HepG2 (cell line): Measurements from ENCODE around the gene MYO5A. TPM values are rescaled to one million over a fixed set of nuclear protein-coding genes. Genes with fewer than 3 reads are reported as not detected.

Experiments
- BCLAF1 ChIP-seq: fragments of 450-650 bp; IDR thresholded peaks from 2 replicates; pipeline ENCODE4 v1.6.1; 2017; ENCODE audit warnings: mild to moderate bottlenecking
- EP300 ChIP-seq, 3 experiments: sonication (generic) in 1 of 3; formaldehyde crosslinking in 1 of 3; IDR thresholded peaks; 2 replicates each; pipeline versions ENCODE4 v1.5.1 to v1.6.1; 2011 to 2020; ENCODE audit warnings: low read depth in 2 of 3, low read length in 2 of 3, borderline replicate concordance in 1 of 3, improper control_type of control experiment in 1 of 3, mild to moderate bottlenecking in 1 of 3, missing genetic modification reagents in 1 of 3, moderate library complexity in 1 of 3
- GFI1 ChIP-seq: sonication (generic); formaldehyde crosslinking; IDR thresholded peaks from 2 replicates; pipeline ENCODE4 v1.5.0; 2020; ENCODE audit warnings: missing genetic modification reagents, mild to moderate bottlenecking, borderline replicate concordance
- HOXD1 ChIP-seq: sonication (generic); formaldehyde crosslinking; IDR thresholded peaks from 2 replicates; pipeline ENCODE4 v1.5.0; 2020; ENCODE audit warnings: missing genetic modification reagents
- IRF2 ChIP-seq: IDR thresholded peaks from 2 replicates; pipeline ENCODE4 v1.6.1; 2018; ENCODE audit warnings: missing genetic modification reagents, missing compliant biosample characterization
- LCORL ChIP-seq, 2 experiments: fragments of 450-650 bp in 1 of 2; sonication (generic) in 1 of 2; formaldehyde crosslinking in 1 of 2; IDR thresholded peaks; 2 replicates each; pipeline versions ENCODE4 v1.5.0 to v1.6.1; 2017 to 2020; ENCODE audit warnings: antibody characterized with exemption in 1 of 2, missing genetic modification reagents in 1 of 2
- MED13 ChIP-seq: sonication (generic); formaldehyde crosslinking; IDR thresholded peaks from 2 replicates; pipeline ENCODE4 v1.5.0; 2020; ENCODE audit warnings: missing genetic modification reagents
- NFIC ChIP-seq: IDR thresholded peaks from 2 replicates; pipeline ENCODE4 v1.6.1; 2012; ENCODE audit warnings: mild to moderate bottlenecking, low read length, inconsistent platforms
- NKX3-1 ChIP-seq: sonication (generic); formaldehyde crosslinking; IDR thresholded peaks from 2 replicates; pipeline ENCODE4 v1.5.0; 2020; ENCODE audit warnings: missing genetic modification reagents
- RARA ChIP-seq: IDR thresholded peaks from 2 replicates; pipeline ENCODE4 v1.6.1; 2016; ENCODE audit warnings: missing genetic modification reagents, missing compliant biosample characterization
- SALL2 ChIP-seq: sonication (generic); formaldehyde crosslinking; IDR thresholded peaks from 2 replicates; pipeline ENCODE4 v1.8.1; 2023; ENCODE audit warnings: mild to moderate bottlenecking, missing genetic modification reagents, inconsistent platforms
- TRIM24 ChIP-seq: sonication (generic); formaldehyde crosslinking; IDR thresholded peaks from 2 replicates; pipeline ENCODE4 v1.8.0; 2022; ENCODE audit warnings: mild to moderate bottlenecking, missing genetic modification reagents
- ZFP36L2 ChIP-seq: sonication (generic); formaldehyde crosslinking; IDR thresholded peaks from 2 replicates; pipeline ENCODE4 v1.4.0; 2020; ENCODE audit warnings: missing genetic modification reagents
- ZKSCAN1 ChIP-seq: fragments of 150-350 bp; IDR thresholded peaks from 2 replicates; pipeline ENCODE4 v1.6.1; 2014; ENCODE audit warnings: low read length
- ZNF362 ChIP-seq: sonication (generic); formaldehyde crosslinking; IDR thresholded peaks from 2 replicates; pipeline ENCODE4 v1.4.0; 2020; ENCODE audit warnings: missing genetic modification reagents, mild to moderate bottlenecking, borderline replicate concordance
- ZNF563 ChIP-seq: sonication (generic); formaldehyde crosslinking; IDR thresholded peaks from 2 replicates; pipeline ENCODE4 v1.8.0; 2022; ENCODE audit warnings: mild to moderate bottlenecking, moderate library complexity, missing genetic modification reagents
- ZNF746 ChIP-seq: sonication (generic); formaldehyde crosslinking; IDR thresholded peaks from 2 replicates; pipeline ENCODE4 v1.8.0; 2022; ENCODE audit warnings: mild to moderate bottlenecking, missing genetic modification reagents
- ZNF891 ChIP-seq: sonication (generic); formaldehyde crosslinking; IDR thresholded peaks from 2 replicates; pipeline ENCODE4 v1.5.0; 2020; ENCODE audit warnings: mild to moderate bottlenecking, missing genetic modification reagents
- ZSCAN25 ChIP-seq: sonication (generic); formaldehyde crosslinking; IDR thresholded peaks from 2 replicates; pipeline ENCODE4 v1.8.0; 2022; ENCODE audit warnings: mild to moderate bottlenecking, missing genetic modification reagents
- ZSCAN29 ChIP-seq: sonication (generic); formaldehyde crosslinking; conservative IDR thresholded peaks from 2 replicates; pipeline ENCODE4 v1.4.0; 2020; ENCODE audit warnings: mild to moderate bottlenecking, missing genetic modification reagents
- polyA plus RNA-seq, 8 experiments: library from polyadenylated mRNA; depleted of rRNA in 3 of 8; stranded (reverse) in 7 of 8; unstranded in 1 of 8; fragments of >200 nt; fragmentation: Illumina TruSeq in 4 of 8; extraction: Trizol in 4 of 8; gene quantifications; 2 replicates each; pipeline versions ENCODE4 v1.2.1 to v1.2.3, GENCODE V29; 2011 to 2016; ENCODE audit warnings: low read depth in 4 of 8, missing spikeins in 1 of 8, mixed read lengths in 1 of 8; ENCODE audit not compliant: insufficient read depth in 1 of 8
- total RNA-seq, 5 experiments: library from RNA; depleted of rRNA; stranded (reverse); fragments of >200 nt; fragmentation: Illumina TruSeq; extraction: Trizol; gene quantifications; 2 replicates each; pipeline ENCODE4 v1.2.3, GENCODE V29; 2016; ENCODE audit warnings: low read depth in 1 of 5
- TF ChIP-seq, protein P1 (sequence below): sonication (generic); formaldehyde crosslinking; IDR thresholded peaks from 2 replicates; pipeline ENCODE4 v1.4.0; 2020; ENCODE audit warnings: missing genetic modification reagents, borderline replicate concordance
- TF ChIP-seq, protein P2 (sequence below), 2 experiments: sonication (generic) in 1 of 2; formaldehyde crosslinking in 1 of 2; IDR thresholded peaks; 2 replicates each; pipeline versions ENCODE4 v1.4.0 to v1.6.1; 2018 to 2020; ENCODE audit warnings: missing genetic modification reagents in 2 of 2, borderline replicate concordance in 1 of 2, low read depth in 1 of 2, mild to moderate bottlenecking in 1 of 2, missing biosample characterization in 1 of 2
- TF ChIP-seq, protein P3 (sequence below): sonication (generic); formaldehyde crosslinking; IDR thresholded peaks from 2 replicates; pipeline ENCODE4 v1.5.0; 2020; ENCODE audit warnings: missing genetic modification reagents, mild to moderate bottlenecking, borderline replicate concordance

MYO5A gene
- total and polyA plus RNA-seq, 2 of the 13 experiments (the other 11 are each of a cell fraction or from before 2014, with no cell fraction given), result 2.8 to 4.8 TPM

GRCh38 chr15:52294881-52295420 is 233.7 kb downstream of the MYO5A start (continued):
- TF ChIP-seq BCLAF1, result no peak
- no peak for TF ChIP-seq MED13
- no peak for TF ChIP-seq TRIM24 (CRISPR knock-in tag)
- no peak for TF ChIP-seq ZKSCAN1
- no peak for TF ChIP-seq GFI1 (CRISPR knock-in tag)
- no peak for TF ChIP-seq ZNF746 (CRISPR knock-in tag)
- TF ChIP-seq ZNF563 (CRISPR knock-in tag), result no peak
- TF ChIP-seq RARA (CRISPR knock-in tag), result no peak
- no peak for TF ChIP-seq EP300 (IDR thresholded peaks at IDR 0.05; ENCODE audit: low read depth in 2 of 2, low read length in 2 of 2)
- no peak; the same call in 1 of the 2 replicates for TF ChIP-seq EP300 (CRISPR knock-in tag; IDR thresholded peaks at IDR 0.05; ENCODE audit: borderline replicate concordance)
- no peak for TF ChIP-seq NKX3-1
- no peak for TF ChIP-seq LCORL (IDR thresholded peaks at IDR 0.05)
- TF ChIP-seq LCORL (CRISPR knock-in tag; IDR thresholded peaks at IDR 0.05), result no peak
- TF ChIP-seq ZNF891, result no peak
- no peak for TF ChIP-seq ZFP36L2 (CRISPR knock-in tag)
- TF ChIP-seq ZSCAN25 (CRISPR knock-in tag), result no peak
- TF ChIP-seq, protein P1, sequence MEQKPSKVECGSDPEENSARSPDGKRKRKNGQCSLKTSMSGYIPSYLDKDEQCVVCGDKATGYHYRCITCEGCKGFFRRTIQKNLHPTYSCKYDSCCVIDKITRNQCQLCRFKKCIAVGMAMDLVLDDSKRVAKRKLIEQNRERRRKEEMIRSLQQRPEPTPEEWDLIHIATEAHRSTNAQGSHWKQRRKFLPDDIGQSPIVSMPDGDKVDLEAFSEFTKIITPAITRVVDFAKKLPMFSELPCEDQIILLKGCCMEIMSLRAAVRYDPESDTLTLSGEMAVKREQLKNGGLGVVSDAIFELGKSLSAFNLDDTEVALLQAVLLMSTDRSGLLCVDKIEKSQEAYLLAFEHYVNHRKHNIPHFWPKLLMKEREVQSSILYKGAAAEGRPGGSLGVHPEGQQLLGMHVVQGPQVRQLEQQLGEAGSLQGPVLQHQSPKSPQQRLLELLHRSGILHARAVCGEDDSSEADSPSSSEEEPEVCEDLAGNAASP (CRISPR knock-in tag), result no peak
- no peak for TF ChIP-seq HOXD1
- TF ChIP-seq, protein P2, sequence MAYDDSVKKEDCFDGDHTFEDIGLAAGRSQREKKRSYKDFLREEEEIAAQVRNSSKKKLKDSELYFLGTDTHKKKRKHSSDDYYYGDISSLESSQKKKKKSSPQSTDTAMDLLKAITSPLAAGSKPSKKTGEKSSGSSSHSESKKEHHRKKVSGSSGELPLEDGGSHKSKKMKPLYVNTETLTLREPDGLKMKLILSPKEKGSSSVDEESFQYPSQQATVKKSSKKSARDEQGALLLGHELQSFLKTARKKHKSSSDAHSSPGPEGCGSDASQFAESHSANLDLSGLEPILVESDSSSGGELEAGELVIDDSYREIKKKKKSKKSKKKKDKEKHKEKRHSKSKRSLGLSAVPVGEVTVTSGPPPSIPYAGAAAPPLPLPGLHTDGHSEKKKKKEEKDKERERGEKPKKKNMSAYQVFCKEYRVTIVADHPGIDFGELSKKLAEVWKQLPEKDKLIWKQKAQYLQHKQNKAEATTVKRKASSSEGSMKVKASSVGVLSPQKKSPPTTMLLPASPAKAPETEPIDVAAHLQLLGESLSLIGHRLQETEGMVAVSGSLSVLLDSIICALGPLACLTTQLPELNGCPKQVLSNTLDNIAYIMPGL (CRISPR knock-in tag; IDR thresholded peaks at IDR 0.05; ENCODE audit: borderline replicate concordance in 1 of 2, low read depth in 1 of 2), result peak in 1 of 2 experiments; percentile 21; a peak in 1 of 4 replicates
- TF ChIP-seq IRF2 (CRISPR knock-in tag), result no peak; the same call in 1 of the 2 replicates
- no peak for TF ChIP-seq ZNF362 (CRISPR knock-in tag)
- TF ChIP-seq ZSCAN29 (CRISPR knock-in tag), result 0 out of 2 replicates have a peak, but pooled peaks have one; percentile 27
- TF ChIP-seq NFIC, result no peak
- TF ChIP-seq, protein P3, sequence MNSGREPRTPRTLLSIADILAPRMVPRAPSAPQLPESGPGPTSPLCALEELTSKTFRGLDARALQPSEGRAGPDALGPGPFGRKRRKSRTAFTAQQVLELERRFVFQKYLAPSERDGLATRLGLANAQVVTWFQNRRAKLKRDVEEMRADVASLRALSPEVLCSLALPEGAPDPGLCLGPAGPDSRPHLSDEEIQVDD (CRISPR knock-in tag), result no peak
- no peak for TF ChIP-seq SALL2 (CRISPR knock-in tag)
